ENCODE results near the gene MRPL24. TPM values are rescaled to one million over a fixed set of nuclear protein-coding genes. Genes with fewer than 3 reads are reported as not detected.
A peak's percentile ranks its signal among the peaks of the same experiment; 100 is the strongest.

The MRPL24 gene
- total RNA-seq, 2 experiments from 2014 or later: 40.3 to 43.8 TPM

- peak overlapping the region; percentile 95 for H3K27ac Mint-ChIP-seq
Observed at GRCh38 chr1:156747742-156748669, 7.1 kb upstream of the MRPL24 start.

GRCh38 chr1:156746728-156747631, 6.1 kb upstream of the MRPL24 start:
- Mint-ChIP-seq H3K9me3 (no peaks in the 10 kb centered on the region), H3K27me3 (no peaks in the 10 kb centered on the region), H3K4me1 (peaks cover 69% of the 10 kb centered on the region), H3K27ac (peak overlapping the region; percentile 95), H3K4me3 (peak overlapping the region; percentile 94), H3K36me3 (ENCODE audit: low read depth) (peaks cover 66% of the 10 kb centered on the region)
- ChIA-PET POLR2A (interaction anchor here (1.0 to 4.9 kb wide), 5 partner anchors 10 to 156 kb away, joined by 3 to 39 read pairs (median 4); partner anchors contain the start of genes ISG20L2, METTL25B and PRCC), CTCF (interaction anchor here (1.2 to 3.6 kb wide), 3 partner anchors 10 to 180 kb away, joined by 3 to 27 read pairs (median 3); partner anchors contain the start of genes ISG20L2 and METTL25B)
- peak; percentile 59 for DNase-seq

More at GRCh38 chr1:156747742-156748669, 7.1 kb upstream of the MRPL24 start:
- Mint-ChIP-seq H3K36me3 (ENCODE audit: low read depth) (peaks cover 57% of the 10 kb centered on the region), H3K4me3 (peak overlapping the region; percentile 94), H3K4me1 (peaks cover 66% of the 10 kb centered on the region), H3K27me3 (no peaks in the 10 kb centered on the region), H3K9me3 (no peaks in the 10 kb centered on the region)
- CTCF ChIA-PET: interaction anchor here (1.2 to 3.6 kb wide), 3 partner anchors 9 to 181 kb away, joined by 3 to 27 read pairs (median 3); partner anchors contain the start of genes ISG20L2 and METTL25B
- DNase-seq: no peak
- POLR2A ChIA-PET: interaction anchor here (1.0 to 4.9 kb wide), 5 partner anchors 11 to 157 kb away, joined by 3 to 39 read pairs (median 4); partner anchors contain the start of genes ISG20L2, METTL25B and PRCC

- peak overlapping the region; percentile 94 for H3K4me3 Mint-ChIP-seq
- H3K9me3 Mint-ChIP-seq: no peaks in the 10 kb centered on the region
- no peak for DNase-seq
- peaks cover 72% of the 10 kb centered on the region for H3K36me3 Mint-ChIP-seq (ENCODE audit: low read depth)
- no peaks in the 10 kb centered on the region for H3K27me3 Mint-ChIP-seq
- POLR2A ChIA-PET: interaction anchor here (2.4 to 4.9 kb wide), 2 partner anchors 19 to 21 kb away, joined by 17 to 39 read pairs; partner anchors contain the start of genes ISG20L2, METTL25B and PRCC
- H3K27ac Mint-ChIP-seq: peak overlapping the region; percentile 86
- CTCF ChIA-PET: interaction anchor here (3.6 kb wide), 1 partner anchor 19 kb away, joined by 27 read pairs; the partner anchor contains the start of genes ISG20L2 and METTL25B
- H3K4me1 Mint-ChIP-seq: peaks cover 75% of the 10 kb centered on the region
Observed at GRCh38 chr1:156746406-156746727, 5.5 kb upstream of the MRPL24 start.

- H3K4me1 Mint-ChIP-seq: peaks cover 80% of the 10 kb centered on the region
- H3K36me3 Mint-ChIP-seq (ENCODE audit: low read depth): peaks cover 76% of the 10 kb centered on the region
- H3K9me3 Mint-ChIP-seq: no peaks in the 10 kb centered on the region
- peak overlapping the region; percentile 86 for H3K27ac Mint-ChIP-seq
- ChIA-PET POLR2A (interaction anchor here (2.4 to 4.9 kb wide), 2 partner anchors 18 to 22 kb away, joined by 17 to 39 read pairs; partner anchors contain the start of genes ISG20L2, METTL25B and PRCC), CTCF (interaction anchor here (0.7 to 3.6 kb wide), 2 partner anchors 19 to 25 kb away, joined by 3 to 27 read pairs; partner anchors contain the start of genes ISG20L2 and METTL25B)
- no peak overlapping the region for H3K4me3 Mint-ChIP-seq
- DNase-seq: no peak
- H3K27me3 Mint-ChIP-seq: no peaks in the 10 kb centered on the region
Observed at GRCh38 chr1:156745881-156746280, 5.0 kb upstream of the MRPL24 start.

GRCh38 chr1:156744786-156745419, 4.0 kb upstream of the MRPL24 start:
- Mint-ChIP-seq H3K27me3 (no peaks in the 10 kb centered on the region), H3K4me3 (no peak overlapping the region), H3K4me1 (peaks cover 89% of the 10 kb centered on the region), H3K27ac (peak overlapping the region; percentile 86), H3K36me3 (ENCODE audit: low read depth) (peaks cover 74% of the 10 kb centered on the region), H3K9me3 (no peaks in the 10 kb centered on the region)
- no peak for DNase-seq
- CTCF ChIA-PET: interaction anchor here (3.6 kb wide), 1 partner anchor 18 kb away, joined by 27 read pairs; the partner anchor contains the start of genes ISG20L2 and METTL25B
- POLR2A ChIA-PET: interaction anchor here (4.9 kb wide), 1 partner anchor 17 kb away, joined by 39 read pairs; the partner anchor contains the start of genes ISG20L2 and METTL25B

GRCh38 chr1:156744344-156744743, 3.5 kb upstream of the MRPL24 start:
- ChIA-PET POLR2A (interaction anchor here (4.9 kb wide), 1 partner anchor 17 kb away, joined by 39 read pairs; the partner anchor contains the start of genes ISG20L2 and METTL25B), CTCF (no interaction called here)
- Mint-ChIP-seq H3K36me3 (ENCODE audit: low read depth) (peaks cover 68% of the 10 kb centered on the region), H3K27ac (peak overlapping the region; percentile 66), H3K4me3 (no peak overlapping the region), H3K4me1 (peaks cover 89% of the 10 kb centered on the region), H3K9me3 (no peaks in the 10 kb centered on the region), H3K27me3 (no peaks in the 10 kb centered on the region)
- no peak for DNase-seq

GRCh38 chr1:156743367-156744302, 2.7 kb upstream of the MRPL24 start:
- POLR2A ChIA-PET: interaction anchor here (3.6 to 5.4 kb wide), 4 partner anchors 8 to 24 kb away, joined by 39 to 150 read pairs (median 82); partner anchors contain the start of genes HDGF, ISG20L2, METTL25B and PRCC
- H3K27me3 Mint-ChIP-seq: no peaks in the 10 kb centered on the region
- peaks cover 89% of the 10 kb centered on the region for H3K4me1 Mint-ChIP-seq
- no peak overlapping the region for H3K4me3 Mint-ChIP-seq
- CTCF ChIA-PET: interaction anchor here (3.6 kb wide), 1 partner anchor 16 kb away, joined by 78 read pairs; the partner anchor contains the start of genes ISG20L2 and METTL25B
- H3K36me3 Mint-ChIP-seq (ENCODE audit: low read depth): peaks cover 65% of the 10 kb centered on the region
- no peak for DNase-seq
- H3K27ac Mint-ChIP-seq: peak overlapping the region; percentile 97
- H3K9me3 Mint-ChIP-seq: no peaks in the 10 kb centered on the region

GRCh38 chr1:156742801-156743200, 1.9 kb upstream of the MRPL24 start:
- Mint-ChIP-seq H3K4me1 (peaks cover 83% of the 10 kb centered on the region), H3K27ac (peak overlapping the region; percentile 97), H3K9me3 (no peaks in the 10 kb centered on the region), H3K4me3 (no peak overlapping the region), H3K27me3 (no peaks in the 10 kb centered on the region), H3K36me3 (ENCODE audit: low read depth) (peaks cover 67% of the 10 kb centered on the region)
- no peak for DNase-seq
- ChIA-PET POLR2A (interaction anchor here (2.2 to 5.4 kb wide), 4 partner anchors 8 to 74 kb away, joined by 8 to 150 read pairs (median 82); partner anchors contain the start of genes HDGF, ISG20L2, METTL25B and PRCC), CTCF (interaction anchor here (0.8 to 3.6 kb wide), 3 partner anchors 9 to 15 kb away, joined by 3 to 78 read pairs (median 3); partner anchors contain the start of genes HDGF, ISG20L2 and METTL25B)

- H3K9me3 Mint-ChIP-seq: no peaks in the 10 kb centered on the region
- peaks cover 76% of the 10 kb centered on the region for H3K4me1 Mint-ChIP-seq
- peak overlapping the region; percentile 97 for H3K27ac Mint-ChIP-seq
- DNase-seq: no peak
- peaks cover 66% of the 10 kb centered on the region for H3K36me3 Mint-ChIP-seq (ENCODE audit: low read depth)
- POLR2A ChIA-PET: interaction anchor here (2.2 to 5.4 kb wide), 4 partner anchors 9 to 75 kb away, joined by 8 to 150 read pairs (median 82); partner anchors contain the start of genes HDGF, ISG20L2, METTL25B and PRCC
- peak overlapping the region; percentile 99 for H3K4me3 Mint-ChIP-seq
- CTCF ChIA-PET: interaction anchor here (0.7 to 3.6 kb wide), 6 partner anchors 10 to 97 kb away, joined by 3 to 78 read pairs (median 3); partner anchors contain the start of genes HDGF, ISG20L2 and METTL25B
- H3K27me3 Mint-ChIP-seq: no peaks in the 10 kb centered on the region
Observed at GRCh38 chr1:156742017-156742416, 1.1 kb upstream of the MRPL24 start.

- CTCF ChIA-PET: interaction anchor here (0.7 to 3.6 kb wide), 15 partner anchors 10 to 261 kb away, joined by 3 to 78 read pairs (median 3); partner anchors contain the start of genes HDGF, ISG20L2, METTL25B and NTRK1
- Mint-ChIP-seq H3K36me3 (ENCODE audit: low read depth) (peaks cover 66% of the 10 kb centered on the region), H3K4me3 (peak overlapping the region; percentile 99), H3K4me1 (peaks cover 72% of the 10 kb centered on the region), H3K27me3 (no peaks in the 10 kb centered on the region), H3K9me3 (no peaks in the 10 kb centered on the region), H3K27ac (peak overlapping the region; percentile 97)
- POLR2A ChIA-PET: interaction anchor here (0.6 to 5.4 kb wide), 7 partner anchors 10 to 118 kb away, joined by 3 to 150 read pairs (median 8); partner anchors contain the start of genes HDGF, INSRR, ISG20L2 and METTL25B
- DNase-seq: peak; percentile 37
Observed at GRCh38 chr1:156741481-156741983, 644 bp upstream of the MRPL24 start.

Data from activated CD4-positive, alpha-beta memory T cell treated with anti-CD3 and anti-CD28 coated beads, Interleukin-2, amount 10 ng/mL, durations not matched to agents 7 days and 5 days (primary cell).